ENCODE results near the gene ABCA6.

The ABCA6 gene

GRCh38 chr17:69098625-69099024, 43.1 kb downstream of the ABCA6 start:
- H2BK12ac ChIP-seq (ENCODE audit: low read length), result no peak overlapping the region

GRCh38 chr17:69096541-69096940, 45.2 kb downstream of the ABCA6 start:
- Histone ChIP-seq H3K18ac (ENCODE audit: low read length) (no peak overlapping the region), H3K23ac (ENCODE audit: low read length) (no peak overlapping the region), H3K4me1 (ENCODE audit: control insufficient read depth in 1 of 2, insufficient read depth in 2 of 2, low read length in 2 of 2) (no peaks in the 10 kb centered on the region), H2BK5ac (ENCODE audit: low read depth, low read length, poor library complexity) (no peak overlapping the region), H3K27ac (ENCODE audit: low read depth, low read length) (no peak overlapping the region), H2BK120ac (ENCODE audit: insufficient read depth, low read length, poor library complexity) (no peak overlapping the region), H3K79me1 (ENCODE audit: low read length) (no peaks in the 10 kb centered on the region), H3K79me2 (ENCODE audit: control insufficient read depth, insufficient read depth, low read length, poor library complexity) (no peaks in the 10 kb centered on the region), H3K36me3 (ENCODE audit: control insufficient read depth in 1 of 2, insufficient read depth in 2 of 2, low read length in 2 of 2) (no peaks in the 10 kb centered on the region), H2AK5ac (ENCODE audit: low read length) (no peak overlapping the region), H3K9ac (ENCODE audit: low read length) (no peak overlapping the region), H2AFZ (ENCODE audit: insufficient read depth, low read length, poor library complexity) (no peak overlapping the region), H4K91ac (ENCODE audit: low read depth, low read length) (no peak overlapping the region), H3K4ac (ENCODE audit: low read depth, low read length) (no peak overlapping the region), H2BK12ac (ENCODE audit: low read length) (no peak overlapping the region), H3K14ac (ENCODE audit: low read length) (no peak overlapping the region), H3K27me3 (ENCODE audit: insufficient read depth, low read length) (no peaks in the 10 kb centered on the region), H3K4me2 (ENCODE audit: low read length) (no peak overlapping the region), H3K9me3 (ENCODE audit: insufficient read depth, low read depth, low read length) (no peaks in the 10 kb centered on the region), H3K4me3 (ENCODE audit: low read depth, low read length) (no peak overlapping the region), H4K12ac (ENCODE audit: low read depth, low read length) (no peak overlapping the region), H4K8ac (ENCODE audit: low read depth, low read length) (no peak overlapping the region)
- DNase-seq, result no peak
- WGBS (ENCODE audit: extremely low coverage, insufficient coverage, insufficient read length), result no CpG with 5 or more reads among the region's 1 CpG

More at GRCh38 chr17:69098625-69099024, 43.1 kb downstream of the ABCA6 start:
- Histone ChIP-seq H3K18ac (ENCODE audit: low read length) (no peak overlapping the region), H2AFZ (ENCODE audit: insufficient read depth, low read length, poor library complexity) (no peak overlapping the region), H3K23ac (ENCODE audit: low read length) (no peak overlapping the region), H3K4me3 (ENCODE audit: low read depth, low read length) (no peak overlapping the region), H4K8ac (ENCODE audit: low read depth, low read length) (no peak overlapping the region), H3K9me3 (ENCODE audit: insufficient read depth, low read depth, low read length) (no peaks in the 10 kb centered on the region), H4K91ac (ENCODE audit: low read depth, low read length) (no peak overlapping the region), H3K79me2 (ENCODE audit: control insufficient read depth, insufficient read depth, low read length, poor library complexity) (no peaks in the 10 kb centered on the region), H3K4me2 (ENCODE audit: low read length) (no peak overlapping the region), H3K4ac (ENCODE audit: low read depth, low read length) (no peak overlapping the region), H3K14ac (ENCODE audit: low read length) (no peak overlapping the region), H3K79me1 (ENCODE audit: low read length) (no peaks in the 10 kb centered on the region), H2AK5ac (ENCODE audit: low read length) (no peak overlapping the region), H3K4me1 (ENCODE audit: control insufficient read depth in 1 of 2, insufficient read depth in 2 of 2, low read length in 2 of 2) (no peaks in the 10 kb centered on the region), H3K9ac (ENCODE audit: low read length) (no peak overlapping the region), H3K27me3 (ENCODE audit: insufficient read depth, low read length) (no peaks in the 10 kb centered on the region), H2BK5ac (ENCODE audit: low read depth, low read length, poor library complexity) (no peak overlapping the region), H4K12ac (ENCODE audit: low read depth, low read length) (no peak overlapping the region), H2BK120ac (ENCODE audit: insufficient read depth, low read length, poor library complexity) (no peak overlapping the region), H3K27ac (ENCODE audit: low read depth, low read length) (no peak overlapping the region), H3K36me3 (ENCODE audit: control insufficient read depth in 1 of 2, insufficient read depth in 2 of 2, low read length in 2 of 2) (no peaks in the 10 kb centered on the region)
- no peak for DNase-seq
- WGBS (ENCODE audit: extremely low coverage, insufficient coverage, insufficient read length), result no CpG with 5 or more reads among the region's 4 CpGs

GRCh38 chr17:69093995-69094394, 47.7 kb downstream of the ABCA6 start:
- no peaks in the 10 kb centered on the region for H3K36me3 ChIP-seq (ENCODE audit: control insufficient read depth in 1 of 2, insufficient read depth in 2 of 2, low read length in 2 of 2)
- no peak overlapping the region for H3K14ac ChIP-seq (ENCODE audit: low read length)
- H4K8ac ChIP-seq (ENCODE audit: low read depth, low read length), result no peak overlapping the region
- no peak overlapping the region for H3K4ac ChIP-seq (ENCODE audit: low read depth, low read length)
- no peak overlapping the region for H3K23ac ChIP-seq (ENCODE audit: low read length)
- no peaks in the 10 kb centered on the region for H3K9me3 ChIP-seq (ENCODE audit: insufficient read depth, low read depth, low read length)
- no peak overlapping the region for H3K4me3 ChIP-seq (ENCODE audit: low read depth, low read length)
- no peaks in the 10 kb centered on the region for H3K27me3 ChIP-seq (ENCODE audit: insufficient read depth, low read length)
- no peak overlapping the region for H2BK120ac ChIP-seq (ENCODE audit: insufficient read depth, low read length, poor library complexity)
- no peak overlapping the region for H3K4me2 ChIP-seq (ENCODE audit: low read length)
- no peak overlapping the region for H3K27ac ChIP-seq (ENCODE audit: low read depth, low read length)
- no peak overlapping the region for H3K18ac ChIP-seq (ENCODE audit: low read length)
- H2AFZ ChIP-seq (ENCODE audit: insufficient read depth, low read length, poor library complexity), result no peak overlapping the region
- no peaks in the 10 kb centered on the region for H3K79me1 ChIP-seq (ENCODE audit: low read length)
- no peak overlapping the region for H4K12ac ChIP-seq (ENCODE audit: low read depth, low read length)
- no peak overlapping the region for H2BK12ac ChIP-seq (ENCODE audit: low read length)
- no peaks in the 10 kb centered on the region for H3K79me2 ChIP-seq (ENCODE audit: control insufficient read depth, insufficient read depth, low read length, poor library complexity)
- no CpG with 5 or more reads among the region's 2 CpGs for WGBS (ENCODE audit: extremely low coverage, insufficient coverage, insufficient read length)
- H4K91ac ChIP-seq (ENCODE audit: low read depth, low read length), result no peak overlapping the region
- no peaks in the 10 kb centered on the region for H3K4me1 ChIP-seq (ENCODE audit: control insufficient read depth in 1 of 2, insufficient read depth in 2 of 2, low read length in 2 of 2)
- H3K9ac ChIP-seq (ENCODE audit: low read length), result no peak overlapping the region
- H2AK5ac ChIP-seq (ENCODE audit: low read length), result no peak overlapping the region
- no peak overlapping the region for H2BK5ac ChIP-seq (ENCODE audit: low read depth, low read length, poor library complexity)
- DNase-seq, result no peak

GRCh38 chr17:69093279-69093789, 48.4 kb downstream of the ABCA6 start:
- Histone ChIP-seq H3K27me3 (ENCODE audit: insufficient read depth, low read length) (no peaks in the 10 kb centered on the region), H4K12ac (ENCODE audit: low read depth, low read length) (no peak overlapping the region), H3K4me2 (ENCODE audit: low read length) (no peak overlapping the region), H3K23ac (ENCODE audit: low read length) (no peak overlapping the region), H2AFZ (ENCODE audit: insufficient read depth, low read length, poor library complexity) (no peak overlapping the region), H3K4ac (ENCODE audit: low read depth, low read length) (no peak overlapping the region), H2BK12ac (ENCODE audit: low read length) (no peak overlapping the region), H4K91ac (ENCODE audit: low read depth, low read length) (no peak overlapping the region), H3K79me2 (ENCODE audit: control insufficient read depth, insufficient read depth, low read length, poor library complexity) (no peaks in the 10 kb centered on the region), H3K14ac (ENCODE audit: low read length) (no peak overlapping the region), H4K8ac (ENCODE audit: low read depth, low read length) (no peak overlapping the region), H2BK5ac (ENCODE audit: low read depth, low read length, poor library complexity) (no peak overlapping the region), H3K79me1 (ENCODE audit: low read length) (no peaks in the 10 kb centered on the region), H2BK120ac (ENCODE audit: insufficient read depth, low read length, poor library complexity) (no peak overlapping the region), H2AK5ac (ENCODE audit: low read length) (no peak overlapping the region), H3K4me1 (ENCODE audit: control insufficient read depth in 1 of 2, insufficient read depth in 2 of 2, low read length in 2 of 2) (no peaks in the 10 kb centered on the region), H3K9ac (ENCODE audit: low read length) (no peak overlapping the region), H3K4me3 (ENCODE audit: low read depth, low read length) (no peak overlapping the region), H3K18ac (ENCODE audit: low read length) (no peak overlapping the region), H3K27ac (ENCODE audit: low read depth, low read length) (no peak overlapping the region), H3K9me3 (ENCODE audit: insufficient read depth, low read depth, low read length) (no peaks in the 10 kb centered on the region), H3K36me3 (ENCODE audit: control insufficient read depth in 1 of 2, insufficient read depth in 2 of 2, low read length in 2 of 2) (no peaks in the 10 kb centered on the region)
- no CpG with 5 or more reads among the region's 8 CpGs for WGBS (ENCODE audit: extremely low coverage, insufficient coverage, insufficient read length)
- no peak for DNase-seq
